Thyroid gland (tissue), 4 donors: ENCODE data around the gene TAX1BP1.

Experiments
- POLR2A ChIP-seq, 2 donors: fragments of 450-650 bp; IDR thresholded peaks; one replicate each; pipeline ENCODE4 v1.6.1; 2017; ENCODE audit warnings: antibody characterized with exemption in 2 of 2, mild to moderate bottlenecking in 2 of 2, moderate library complexity in 1 of 2
- TF ChIP-seq, protein P1 (sequence below), 6 experiments: fragments of 200-600 bp in 3 of 6; fragments of 450-650 bp in 3 of 6; sonication (generic) in 3 of 6; IDR thresholded peaks; one replicate each; pipeline ENCODE4 v1.5.1; 2016 to 2019; ENCODE audit warnings: antibody characterized with exemption in 6 of 6, mild to moderate bottlenecking in 2 of 6, inconsistent platforms in 1 of 6, moderate library complexity in 1 of 6

GRCh38 chr7:27866256-27866655 is 126.3 kb downstream of the TAX1BP1 start:
- TF ChIP-seq, protein P1, sequence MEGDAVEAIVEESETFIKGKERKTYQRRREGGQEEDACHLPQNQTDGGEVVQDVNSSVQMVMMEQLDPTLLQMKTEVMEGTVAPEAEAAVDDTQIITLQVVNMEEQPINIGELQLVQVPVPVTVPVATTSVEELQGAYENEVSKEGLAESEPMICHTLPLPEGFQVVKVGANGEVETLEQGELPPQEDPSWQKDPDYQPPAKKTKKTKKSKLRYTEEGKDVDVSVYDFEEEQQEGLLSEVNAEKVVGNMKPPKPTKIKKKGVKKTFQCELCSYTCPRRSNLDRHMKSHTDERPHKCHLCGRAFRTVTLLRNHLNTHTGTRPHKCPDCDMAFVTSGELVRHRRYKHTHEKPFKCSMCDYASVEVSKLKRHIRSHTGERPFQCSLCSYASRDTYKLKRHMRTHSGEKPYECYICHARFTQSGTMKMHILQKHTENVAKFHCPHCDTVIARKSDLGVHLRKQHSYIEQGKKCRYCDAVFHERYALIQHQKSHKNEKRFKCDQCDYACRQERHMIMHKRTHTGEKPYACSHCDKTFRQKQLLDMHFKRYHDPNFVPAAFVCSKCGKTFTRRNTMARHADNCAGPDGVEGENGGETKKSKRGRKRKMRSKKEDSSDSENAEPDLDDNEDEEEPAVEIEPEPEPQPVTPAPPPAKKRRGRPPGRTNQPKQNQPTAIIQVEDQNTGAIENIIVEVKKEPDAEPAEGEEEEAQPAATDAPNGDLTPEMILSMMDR (IDR thresholded peaks at IDR 0.05) = no peak
- no peak for TF ChIP-seq POLR2A (IDR thresholded peaks at IDR 0.05)
